ENCODE results near the gene ZNF197. TPM values are rescaled to one million over a fixed set of nuclear protein-coding genes. Genes with fewer than 3 reads are reported as not detected.

The ZNF197 gene
- total and polyA plus RNA-seq, 10 of the 15 experiments (the other 5 are each of a cell fraction or from before 2014, with no cell fraction given): 3.2 to 16.6 (median 9.7) TPM

GRCh38 chr3:44584646-44585501 lies 40.0 kb upstream of the ZNF197 start, which contains the start of gene ZNF660 (continued):
- no peak for TF ChIP-seq ZNF592 (IDR thresholded peaks at IDR 0.05)
- 0 out of 2 replicates have a peak, but pooled peaks have one; percentile 61 for TF ChIP-seq PML (IDR thresholded peaks at IDR 0.05; ENCODE audit: low read length)
- TF ChIP-seq TCF7 (IDR thresholded peaks at IDR 0.05; ENCODE audit: borderline replicate concordance): no peak
- TF ChIP-seq HCFC1 (IDR thresholded peaks at IDR 0.05; ENCODE audit: low read length): peak; percentile 13; the same call in 1 of the 2 replicates
- peak; percentile 50; the same call in 1 of the 2 replicates for TF ChIP-seq NKRF (conservative IDR thresholded peaks at IDR 0.05)
- TF ChIP-seq E2F4 (IDR thresholded peaks at IDR 0.05; ENCODE audit: low read depth, low read length): no peak
- peak; percentile 70 for TF ChIP-seq POLR2A (IDR thresholded peaks at IDR 0.05; ENCODE audit: low read depth, low read length)
- TF ChIP-seq ATF2 (IDR thresholded peaks at IDR 0.05; ENCODE audit: low read length): no peak
- no peak for TF ChIP-seq CBX5 (IDR thresholded peaks at IDR 0.05; ENCODE audit: low read depth)
- TF ChIP-seq GABPA (IDR thresholded peaks at IDR 0.05; ENCODE audit: low read depth): peak; percentile 45; the same call in 1 of the 2 replicates
- TF ChIP-seq ZBTB11 (CRISPR knock-in tag; IDR thresholded peaks at IDR 0.05): no peak
- no peak for TF ChIP-seq ZSCAN29 (IDR thresholded peaks at IDR 0.05)

All from GM12878 (cell line).